ENCODE measurements around the gene LYRM9.
"Not testable (repeated sequence)": the region's sequence is repeated elsewhere in the genome, so short reads cannot be mapped to it uniquely, and the experiment has no call there.

Gene LYRM9

DNA sequence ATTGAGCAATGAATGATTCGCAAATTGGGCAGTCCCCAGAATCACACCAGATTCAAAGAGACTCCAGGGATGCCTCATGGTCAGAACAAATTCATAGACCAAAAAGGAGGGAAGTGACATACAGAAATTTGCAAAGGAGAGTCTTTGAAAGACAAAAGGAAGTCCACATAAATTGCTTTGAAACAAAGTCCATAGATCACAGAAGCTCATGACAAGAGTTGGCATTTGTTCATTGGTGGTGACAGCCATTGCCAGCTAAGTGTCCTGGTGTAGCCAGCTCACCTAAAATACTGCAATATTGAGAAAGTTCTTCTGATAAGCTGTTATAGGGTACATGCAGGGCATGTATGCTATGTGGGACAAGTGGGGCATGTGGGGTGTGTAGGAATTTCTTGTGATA lies 55.4 kb downstream of the LYRM9 start:
- DNase-seq = not testable (repeated sequence)

DNA sequence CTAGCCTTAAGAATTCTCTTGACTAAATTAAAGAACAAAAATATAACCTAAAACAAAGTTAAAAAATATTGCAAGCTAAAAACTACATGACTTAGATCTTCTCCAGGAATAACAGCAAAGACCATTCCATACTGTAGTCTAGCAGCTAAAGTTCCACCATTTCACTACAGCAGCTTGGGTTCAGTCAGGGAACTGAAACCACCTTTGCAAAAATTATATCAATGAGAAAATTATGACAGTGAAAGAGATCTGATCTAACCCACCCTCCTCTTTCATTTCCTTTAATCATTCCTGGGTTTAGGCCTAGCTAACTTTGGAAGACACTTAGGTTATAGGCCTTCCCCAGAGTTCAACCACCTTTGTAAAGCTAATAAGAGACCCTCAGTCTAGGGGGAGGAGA lies 56.5 kb downstream of the LYRM9 start:
- DNase-seq = no peak

DNA sequence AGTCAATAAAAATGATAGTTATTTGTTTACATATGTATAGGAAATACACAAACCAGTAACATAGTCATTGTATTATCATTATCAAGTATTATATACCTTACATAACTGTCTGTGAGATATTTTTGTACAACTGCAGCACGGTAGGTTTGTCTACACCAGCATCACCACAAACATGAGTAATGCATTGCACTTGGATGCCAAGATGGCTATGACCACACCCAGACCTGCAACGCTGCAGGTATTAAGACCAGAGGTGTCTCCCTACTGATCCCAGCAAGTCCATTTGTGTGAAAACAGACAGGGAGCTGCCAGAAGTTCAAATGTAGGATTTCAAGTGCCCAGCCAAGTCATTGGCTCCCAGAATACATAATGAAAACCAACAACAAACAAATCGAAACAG lies 58.6 kb downstream of the LYRM9 start:
- DNase-seq = no peak

DNA sequence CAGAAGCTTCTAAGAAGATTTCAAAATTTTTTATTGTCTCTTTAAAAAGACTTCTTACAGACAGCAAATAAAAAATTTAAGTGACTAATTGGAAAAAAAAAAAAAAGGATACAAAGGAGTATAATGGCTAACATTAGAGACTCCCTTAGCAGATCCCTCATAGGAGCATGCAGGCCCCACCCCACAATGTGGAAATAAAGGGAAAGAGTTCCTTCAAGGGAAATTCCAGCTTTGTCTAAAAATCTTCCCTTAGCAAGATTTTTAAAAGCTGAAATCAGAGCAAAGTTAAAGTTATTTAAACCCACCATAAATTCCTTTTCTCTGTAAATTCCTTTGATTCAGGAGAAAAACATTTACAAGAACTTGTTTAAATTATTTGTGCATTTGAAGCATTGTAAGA lies 60.3 kb downstream of the LYRM9 start:
- DNase-seq = no peak

DNA sequence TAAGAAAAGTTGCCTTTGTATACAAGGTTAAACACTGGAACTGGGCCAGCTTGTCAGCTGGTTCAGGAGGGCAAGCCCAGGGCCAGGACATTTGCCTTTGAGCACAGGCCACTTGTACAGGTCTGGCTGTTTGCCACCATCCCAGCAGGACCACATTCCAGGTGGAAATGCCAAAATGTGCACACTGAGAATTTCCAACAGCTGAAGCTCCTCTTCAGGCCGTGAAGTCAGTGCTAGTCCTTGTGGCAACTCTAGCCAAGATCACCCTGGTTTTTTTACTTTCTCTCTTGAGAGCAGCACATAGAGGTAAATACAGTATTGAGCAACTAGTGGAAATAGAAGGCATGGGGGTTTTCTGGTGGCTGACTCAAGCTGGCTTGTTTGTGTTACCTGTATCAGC lies 63.3 kb downstream of the LYRM9 start:
- DNase-seq = not testable (repeated sequence)

DNA sequence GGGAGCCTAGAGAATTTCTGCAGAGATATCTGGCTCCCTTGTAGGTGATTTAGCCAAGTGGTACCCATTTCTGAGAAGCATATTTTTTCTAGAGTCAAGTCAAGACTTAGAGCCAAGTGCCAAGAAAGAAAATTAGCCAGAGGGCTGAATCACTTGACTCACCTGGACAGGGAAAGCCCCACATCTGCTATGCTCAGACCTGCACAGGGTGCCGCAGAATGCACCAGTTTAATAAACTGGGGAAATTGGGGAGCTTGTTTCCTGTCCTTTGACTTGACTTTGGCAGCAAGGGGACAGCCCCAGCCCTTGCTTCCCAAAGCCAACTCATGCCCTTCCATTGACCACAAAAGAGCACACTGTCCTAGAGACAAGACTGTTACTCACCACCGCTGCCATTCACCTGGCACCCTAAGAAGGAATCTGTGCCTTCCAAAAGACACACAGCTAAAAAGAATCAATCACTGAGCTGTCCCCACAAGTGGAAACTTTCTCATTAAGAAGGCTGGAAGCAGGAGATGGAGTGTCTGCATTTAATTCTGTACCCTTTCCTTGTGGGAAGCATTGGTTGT lies 63.9 kb downstream of the LYRM9 start:
- DNase-seq = not testable (repeated sequence)

Measured in GOT3 (cell line).